Peyer's patch (tissue), 4 donors: ENCODE data around the gene CCNYL1. TPM values are rescaled to one million over a fixed set of nuclear protein-coding genes. Genes with fewer than 3 reads are reported as not detected.
"Not testable (repeated sequence)": the region's sequence is repeated elsewhere in the genome, so short reads cannot be mapped to it uniquely, and the experiment has no call there.

Source experiments
- DNase-seq, 3 donors: peaks; one replicate each; pipeline ENCODE4 v3.0.0-alpha.2; 2017 to 2019
- H3K27ac ChIP-seq, 4 donors: fragments of 200-600 bp; sonication (generic); one replicate each; pipeline ENCODE4 v1.5.1; 2016 to 2019
- H3K27me3 ChIP-seq, 2 donors: fragments of 200-600 bp; sonication (generic); one replicate each; pipeline ENCODE4 v1.5.1; 2019
- H3K36me3 ChIP-seq, 3 donors: fragments of 200-600 bp; sonication (generic); one replicate each; pipeline ENCODE4 v1.5.1; 2016 to 2019
- H3K4me1 ChIP-seq, 4 donors: fragments of 200-600 bp; sonication (generic); one replicate each; pipeline ENCODE4 v1.5.1; 2016 to 2019
- H3K4me3 ChIP-seq, 4 donors: fragments of 200-600 bp; sonication (generic); 1 replicate in 3 of 4; 2 replicates in 1 of 4; pipeline ENCODE4 v1.5.1; 2016 to 2019; ENCODE audit warnings: mild to moderate bottlenecking in 1 of 4
- H3K9me3 ChIP-seq, 4 donors: fragments of 200-600 bp; sonication (generic); one replicate each; pipeline ENCODE4 v1.5.1; 2016 to 2019; ENCODE audit warnings: mild to moderate bottlenecking in 1 of 4
- POLR2A ChIP-seq, 2 donors: fragments of 450-650 bp; IDR thresholded peaks; one replicate each; pipeline ENCODE4 v1.5.1; 2017; ENCODE audit warnings: antibody characterized with exemption in 2 of 2, mild to moderate bottlenecking in 2 of 2, moderate library complexity in 2 of 2
- total RNA-seq, 4 donors: library from RNA; depleted of rRNA; stranded (reverse); fragments of >200 nt; gene quantifications; one replicate each; pipeline ENCODE4 v1.1.0, GENCODE V29; 2016
- TF ChIP-seq, protein P1 (sequence below), 6 experiments: fragments of 450-650 bp in 4 of 6; fragments of 200-600 bp in 2 of 6; sonication (generic) in 1 of 6; IDR thresholded peaks; one replicate each; pipeline ENCODE4 v1.5.1; 2017 to 2019; ENCODE audit warnings: antibody characterized with exemption in 6 of 6, mild to moderate bottlenecking in 3 of 6, moderate library complexity in 1 of 6

The CCNYL1 gene
- total RNA-seq, 4 donors from 2014 or later = 11.6 to 22.6 (median 18.4) TPM

DNA sequence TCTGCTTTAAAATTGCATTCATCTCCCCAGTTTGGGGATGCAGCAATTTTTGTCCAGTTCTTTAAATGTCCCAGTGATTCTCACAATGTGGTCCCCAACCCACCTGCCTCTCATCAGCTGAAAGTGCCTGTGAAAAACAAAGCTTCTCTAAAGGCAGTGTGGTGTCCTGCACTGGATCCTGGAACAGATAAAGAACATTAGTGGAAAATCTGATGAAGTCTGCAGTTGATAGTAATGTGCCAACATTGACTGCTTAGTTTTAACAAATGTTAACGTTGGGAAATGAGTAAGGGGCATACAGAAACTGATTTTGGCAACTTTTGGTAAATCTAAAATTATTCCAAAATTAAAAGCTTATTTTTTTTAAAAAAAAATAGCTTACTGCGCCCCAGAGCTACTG lies 49.0 kb downstream of the CCNYL1 start:
- no peak for TF ChIP-seq POLR2A (IDR thresholded peaks at IDR 0.05)
- TF ChIP-seq, protein P1, sequence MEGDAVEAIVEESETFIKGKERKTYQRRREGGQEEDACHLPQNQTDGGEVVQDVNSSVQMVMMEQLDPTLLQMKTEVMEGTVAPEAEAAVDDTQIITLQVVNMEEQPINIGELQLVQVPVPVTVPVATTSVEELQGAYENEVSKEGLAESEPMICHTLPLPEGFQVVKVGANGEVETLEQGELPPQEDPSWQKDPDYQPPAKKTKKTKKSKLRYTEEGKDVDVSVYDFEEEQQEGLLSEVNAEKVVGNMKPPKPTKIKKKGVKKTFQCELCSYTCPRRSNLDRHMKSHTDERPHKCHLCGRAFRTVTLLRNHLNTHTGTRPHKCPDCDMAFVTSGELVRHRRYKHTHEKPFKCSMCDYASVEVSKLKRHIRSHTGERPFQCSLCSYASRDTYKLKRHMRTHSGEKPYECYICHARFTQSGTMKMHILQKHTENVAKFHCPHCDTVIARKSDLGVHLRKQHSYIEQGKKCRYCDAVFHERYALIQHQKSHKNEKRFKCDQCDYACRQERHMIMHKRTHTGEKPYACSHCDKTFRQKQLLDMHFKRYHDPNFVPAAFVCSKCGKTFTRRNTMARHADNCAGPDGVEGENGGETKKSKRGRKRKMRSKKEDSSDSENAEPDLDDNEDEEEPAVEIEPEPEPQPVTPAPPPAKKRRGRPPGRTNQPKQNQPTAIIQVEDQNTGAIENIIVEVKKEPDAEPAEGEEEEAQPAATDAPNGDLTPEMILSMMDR (IDR thresholded peaks at IDR 0.05) = no peak
- no peak for DNase-seq
- no peak overlapping the region for H3K27ac ChIP-seq
- no peaks in the 10 kb centered on the region for H3K9me3 ChIP-seq
- H3K27me3 ChIP-seq = no peaks in the 10 kb centered on the region
- H3K4me3 ChIP-seq = no peak overlapping the region
- H3K4me1 ChIP-seq = peaks cover 0 to 36% (median 0%) of the 10 kb centered on the region in 4 donors
- H3K36me3 ChIP-seq = peaks cover 0 to 36% (median 0%) of the 10 kb centered on the region in 3 donors

DNA sequence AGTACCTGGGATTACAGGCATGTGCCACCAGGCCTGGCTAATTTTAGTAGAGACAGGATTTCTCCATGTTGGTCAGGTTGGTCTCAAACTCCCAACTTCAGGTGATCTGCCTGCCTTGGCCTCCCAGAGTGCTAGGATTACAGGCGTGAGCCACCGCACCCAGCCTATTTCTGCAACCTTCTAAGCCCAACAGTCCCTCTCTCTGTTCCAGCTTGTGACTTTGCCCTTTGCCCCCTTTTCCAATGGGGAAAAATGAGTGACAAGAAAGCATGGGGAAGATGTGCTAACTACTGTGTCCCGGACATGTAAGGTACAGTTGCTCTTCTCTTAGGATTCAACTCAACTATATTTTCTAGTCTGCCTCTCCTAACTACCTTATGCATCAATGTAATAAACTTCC lies 50.0 kb downstream of the CCNYL1 start:
- H3K27me3 ChIP-seq, H3K4me3 ChIP-seq, DNase-seq, H3K27ac ChIP-seq, H3K9me3 ChIP-seq: not testable (repeated sequence)
- Histone ChIP-seq H3K4me1 (peaks cover 0 to 36% (median 0%) of the 10 kb centered on the region in 4 donors), H3K36me3 (peaks cover 0 to 27% (median 0%) of the 10 kb centered on the region in 3 donors)

DNA sequence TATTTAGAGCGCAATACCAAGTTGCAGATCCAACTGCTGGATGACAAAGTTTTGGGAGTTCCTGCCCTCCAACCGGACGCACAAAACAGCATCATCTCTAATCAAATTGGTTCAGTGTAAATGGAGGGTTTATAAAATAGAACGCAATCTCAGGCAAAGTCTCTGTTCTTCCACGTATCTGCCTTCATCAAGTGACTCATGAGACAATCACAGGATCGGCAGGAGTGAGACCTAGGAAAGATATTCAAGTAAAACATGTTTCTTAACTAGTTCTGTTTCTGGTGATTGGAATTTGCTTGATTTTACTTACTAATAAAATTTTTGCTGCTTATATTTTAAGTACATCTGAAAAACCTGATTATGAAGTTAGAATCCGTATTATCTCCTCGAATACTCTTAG lies 50.7 kb downstream of the CCNYL1 start:
- H3K27ac ChIP-seq = no peak overlapping the region
- H3K9me3 ChIP-seq = no peaks in the 10 kb centered on the region
- H3K36me3 ChIP-seq = peaks cover 0 to 28% (median 0%) of the 10 kb centered on the region in 3 donors
- no peak overlapping the region for H3K4me3 ChIP-seq
- TF ChIP-seq, protein P1 (IDR thresholded peaks at IDR 0.05) = no peak
- no peak for TF ChIP-seq POLR2A (IDR thresholded peaks at IDR 0.05)
- H3K4me1 ChIP-seq = peaks cover 0 to 43% (median 0%) of the 10 kb centered on the region in 4 donors
- DNase-seq = no peak
- no peaks in the 10 kb centered on the region for H3K27me3 ChIP-seq

DNA sequence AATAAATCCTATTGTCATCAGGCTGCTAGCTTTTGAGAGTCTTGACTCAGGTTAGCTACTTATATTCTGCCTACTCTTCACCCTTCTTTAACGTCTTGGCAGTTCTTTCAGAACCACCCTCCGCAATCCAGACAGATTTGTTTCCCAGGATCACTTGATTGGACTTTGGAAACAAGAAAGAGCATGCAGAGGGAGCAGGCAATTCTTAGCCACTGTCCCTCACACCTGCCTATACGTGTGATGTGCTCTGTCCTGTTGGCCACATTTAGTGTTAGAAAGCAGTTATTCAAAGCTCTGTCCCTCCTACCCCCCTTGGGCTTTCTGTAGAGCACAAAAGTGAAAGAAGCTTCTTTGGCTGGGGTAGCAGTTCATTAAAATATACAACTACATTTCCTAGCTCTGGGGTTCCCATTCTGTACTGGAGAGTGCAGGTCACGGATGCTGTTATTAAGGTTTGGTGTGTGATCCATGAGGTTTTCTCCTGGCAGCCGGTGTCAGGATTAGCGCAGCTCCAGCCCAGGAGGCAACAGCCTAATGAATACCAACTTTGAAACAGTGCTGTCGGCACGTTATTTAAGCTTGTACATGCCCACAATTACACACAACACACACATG lies 52.0 kb downstream of the CCNYL1 start:
- Histone ChIP-seq H3K4me3 (peak overlapping the region in 2 of 4 donors; percentile 8 to 14), H3K27ac (peak overlapping the region in 2 of 4 donors; percentile 21 to 22), H3K9me3 (no peaks in the 10 kb centered on the region), H3K27me3 (no peaks in the 10 kb centered on the region), H3K36me3 (peaks cover 0 to 36% (median 0%) of the 10 kb centered on the region in 3 donors), H3K4me1 (peaks cover 0 to 54% (median 8%) of the 10 kb centered on the region in 4 donors)
- no peak for TF ChIP-seq POLR2A (IDR thresholded peaks at IDR 0.05)
- TF ChIP-seq, protein P1 (IDR thresholded peaks at IDR 0.05) = no peak
- DNase-seq = no peak

DNA sequence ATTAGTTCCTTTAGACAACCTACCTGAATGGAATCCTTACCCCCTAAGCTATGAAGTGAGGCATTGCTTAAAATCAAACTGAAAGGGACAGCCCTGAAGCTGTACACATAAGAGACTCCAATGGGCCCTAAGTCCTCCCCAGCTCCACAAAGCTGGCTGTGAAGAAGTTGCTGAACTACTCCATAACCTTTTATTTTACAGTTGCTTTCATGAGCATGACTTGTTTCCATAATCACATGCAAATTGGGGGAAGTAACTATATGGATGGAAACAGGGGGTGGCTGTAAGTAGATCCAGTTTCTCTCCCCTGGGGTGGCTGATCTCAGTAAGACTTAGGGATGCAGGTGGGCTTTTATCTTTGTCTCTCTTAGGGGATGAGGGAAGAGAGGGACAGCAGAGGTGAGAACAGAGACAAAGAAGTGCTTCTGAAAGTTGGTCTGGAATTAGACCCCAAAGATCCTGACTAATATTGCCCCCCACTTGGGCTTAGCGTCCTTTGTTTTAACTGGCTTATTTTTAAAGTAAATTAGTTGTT lies 52.7 kb downstream of the CCNYL1 start:
- Histone ChIP-seq H3K27me3 (no peaks in the 10 kb centered on the region), H3K36me3 (peaks cover 0 to 36% (median 0%) of the 10 kb centered on the region in 3 donors), H3K4me1 (peaks cover 0 to 54% (median 10%) of the 10 kb centered on the region in 4 donors), H3K27ac (peak overlapping the region in 1 of 4 donors; percentile 22), H3K4me3 (no peak overlapping the region), H3K9me3 (no peaks in the 10 kb centered on the region)
- no peak for DNase-seq
- TF ChIP-seq, protein P1 (IDR thresholded peaks at IDR 0.05) = no peak
- no peak for TF ChIP-seq POLR2A (IDR thresholded peaks at IDR 0.05)

DNA sequence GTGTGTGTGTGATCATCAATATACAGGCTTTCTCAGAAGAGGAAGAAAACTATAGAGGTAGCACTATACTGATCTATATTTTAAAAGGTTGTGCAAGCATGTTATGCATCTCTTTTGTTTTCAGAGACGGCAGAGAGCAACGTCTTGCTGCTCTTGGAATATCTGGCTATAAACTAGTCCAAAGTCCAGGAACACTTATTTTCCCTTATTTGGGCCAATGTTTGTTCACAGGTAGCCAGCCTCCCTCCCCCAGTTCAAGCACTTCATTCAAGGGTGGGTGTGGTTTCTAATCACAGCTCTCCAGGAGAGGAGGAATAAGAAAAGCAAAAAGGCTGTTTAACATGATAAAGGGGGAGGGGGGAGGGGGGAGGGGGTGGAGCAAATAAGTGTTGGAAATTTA lies 54.1 kb downstream of the CCNYL1 start:
- H3K36me3 ChIP-seq = peaks cover 0 to 29% (median 0%) of the 10 kb centered on the region in 3 donors
- H3K27me3 ChIP-seq = no peaks in the 10 kb centered on the region
- no peaks in the 10 kb centered on the region for H3K9me3 ChIP-seq
- peak in 1 of 3 donors; percentile 76 for DNase-seq
- H3K4me1 ChIP-seq = peaks cover 0 to 56% (median 10%) of the 10 kb centered on the region in 4 donors
- peak overlapping the region in 1 of 4 donors; percentile 95 for H3K27ac ChIP-seq
- H3K4me3 ChIP-seq = peak overlapping the region in 2 of 4 donors; percentile 4 to 86
- peak in 1 of 2 donors; percentile 42 for TF ChIP-seq POLR2A (IDR thresholded peaks at IDR 0.05)
- TF ChIP-seq, protein P1 (IDR thresholded peaks at IDR 0.05) = no peak
